Measurements from ENCODE around the gene KLK13.

KLK13 gene

GRCh38 chr19:51093101-51093500, 28.2 kb upstream of the KLK13 start:
- WGBS, 2 experiments = 91 to 94% methylated on average over 8 of the region's 8 CpGs
- no peaks in the 10 kb centered on the region for H3K27me3 ChIP-seq (ENCODE audit: control insufficient read depth, insufficient read depth, low read length, poor library complexity, severe bottlenecking)
- H3K36me3 ChIP-seq (ENCODE audit: control insufficient read depth, insufficient read depth, low read length) = no peaks in the 10 kb centered on the region
- no peaks in the 10 kb centered on the region for H3K4me1 ChIP-seq (ENCODE audit: control insufficient read depth, insufficient read depth, low read length)
- no peaks in the 10 kb centered on the region for H3K9me3 ChIP-seq (ENCODE audit: control insufficient read depth, low read length)
- no peak overlapping the region for H3K4me3 ChIP-seq (ENCODE audit: insufficient read depth, low read depth, low read length)
- H3K27ac ChIP-seq (ENCODE audit: insufficient read depth, low read depth, low read length, poor library complexity, severe bottlenecking) = no peak overlapping the region

DNA sequence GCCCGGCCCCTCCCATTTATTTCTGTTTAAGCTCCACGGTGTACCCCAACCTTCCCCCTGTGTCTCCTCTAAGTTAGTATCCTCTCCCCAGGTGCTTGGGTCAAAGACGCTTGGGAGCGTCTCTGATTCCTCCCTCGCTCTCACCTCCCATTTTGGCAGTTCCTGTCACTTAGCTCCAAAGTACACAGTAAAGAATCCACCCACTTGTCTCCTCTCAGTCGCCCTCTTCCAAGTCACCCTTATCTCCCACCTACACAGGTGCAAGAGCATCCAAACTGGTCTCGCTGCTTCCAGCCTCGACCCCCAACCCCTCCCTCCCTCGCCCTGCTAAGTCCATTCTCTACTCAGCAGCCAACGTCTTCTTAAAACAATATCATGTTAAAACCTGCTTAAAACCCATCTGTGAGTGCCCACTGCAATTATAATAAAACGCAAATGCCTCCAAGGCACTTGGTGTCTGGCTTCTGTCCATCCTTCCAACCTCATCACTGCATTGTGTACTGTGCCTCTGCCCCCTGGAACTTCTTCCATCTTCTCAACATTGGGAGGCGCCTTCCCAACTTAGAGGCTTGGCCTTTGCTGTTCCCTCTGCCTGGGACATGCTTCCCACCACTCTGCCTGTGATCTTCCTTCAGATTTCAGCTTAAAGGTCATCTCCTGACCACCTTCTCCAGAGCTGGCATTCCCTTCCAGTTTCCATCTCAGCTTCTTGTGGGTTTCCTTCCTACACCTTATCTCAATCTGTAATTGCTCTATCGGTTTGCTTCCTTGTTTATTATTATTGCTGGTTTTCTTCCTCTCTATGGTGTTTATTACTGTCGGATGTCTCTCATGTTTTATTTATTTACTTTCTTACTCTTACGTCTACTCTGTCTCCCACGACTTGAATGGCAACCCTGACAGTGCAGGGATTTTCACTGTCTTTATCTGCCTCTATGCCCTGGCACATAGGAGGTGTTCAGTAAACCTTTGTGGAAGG, 27.3 kb upstream of the KLK13 start:
- H3K4me3 ChIP-seq (ENCODE audit: insufficient read depth, low read depth, low read length) = no peak overlapping the region
- no peaks in the 10 kb centered on the region for H3K9me3 ChIP-seq (ENCODE audit: control insufficient read depth, low read length)
- H3K27me3 ChIP-seq (ENCODE audit: control insufficient read depth, insufficient read depth, low read length, poor library complexity, severe bottlenecking) = no peaks in the 10 kb centered on the region
- no peak overlapping the region for H3K27ac ChIP-seq (ENCODE audit: insufficient read depth, low read depth, low read length, poor library complexity, severe bottlenecking)
- no peaks in the 10 kb centered on the region for H3K36me3 ChIP-seq (ENCODE audit: control insufficient read depth, insufficient read depth, low read length)
- no peaks in the 10 kb centered on the region for H3K4me1 ChIP-seq (ENCODE audit: control insufficient read depth, insufficient read depth, low read length)
- WGBS, 2 experiments = 78 to 80% methylated on average over 16 of the region's 16 CpGs

- H3K27ac ChIP-seq (ENCODE audit: insufficient read depth, low read depth, low read length, poor library complexity, severe bottlenecking) = no peak overlapping the region
- no peaks in the 10 kb centered on the region for H3K4me1 ChIP-seq (ENCODE audit: control insufficient read depth, insufficient read depth, low read length)
- H3K4me3 ChIP-seq (ENCODE audit: insufficient read depth, low read depth, low read length) = no peak overlapping the region
- H3K9me3 ChIP-seq (ENCODE audit: control insufficient read depth, low read length) = no peaks in the 10 kb centered on the region
- H3K27me3 ChIP-seq (ENCODE audit: control insufficient read depth, insufficient read depth, low read length, poor library complexity, severe bottlenecking) = no peaks in the 10 kb centered on the region
- H3K36me3 ChIP-seq (ENCODE audit: control insufficient read depth, insufficient read depth, low read length) = no peaks in the 10 kb centered on the region
- WGBS, 2 experiments = 91 to 93% methylated on average over 10 of the region's 10 CpGs
These were observed 26.2 kb upstream of the KLK13 start for GRCh38 chr19:51091126-51091525.

GRCh38 chr19:51090471-51090870, 25.6 kb upstream of the KLK13 start:
- Histone ChIP-seq H3K27me3 (ENCODE audit: control insufficient read depth, insufficient read depth, low read length, poor library complexity, severe bottlenecking) (no peaks in the 10 kb centered on the region), H3K36me3 (ENCODE audit: control insufficient read depth, insufficient read depth, low read length) (no peaks in the 10 kb centered on the region), H3K27ac (ENCODE audit: insufficient read depth, low read depth, low read length, poor library complexity, severe bottlenecking) (no peak overlapping the region), H3K4me3 (ENCODE audit: insufficient read depth, low read depth, low read length) (no peak overlapping the region), H3K9me3 (ENCODE audit: control insufficient read depth, low read length) (no peaks in the 10 kb centered on the region), H3K4me1 (ENCODE audit: control insufficient read depth, insufficient read depth, low read length) (no peaks in the 10 kb centered on the region)
- 86 to 89% methylated on average over 8 of the region's 8 CpGs for WGBS, 2 experiments

DNA sequence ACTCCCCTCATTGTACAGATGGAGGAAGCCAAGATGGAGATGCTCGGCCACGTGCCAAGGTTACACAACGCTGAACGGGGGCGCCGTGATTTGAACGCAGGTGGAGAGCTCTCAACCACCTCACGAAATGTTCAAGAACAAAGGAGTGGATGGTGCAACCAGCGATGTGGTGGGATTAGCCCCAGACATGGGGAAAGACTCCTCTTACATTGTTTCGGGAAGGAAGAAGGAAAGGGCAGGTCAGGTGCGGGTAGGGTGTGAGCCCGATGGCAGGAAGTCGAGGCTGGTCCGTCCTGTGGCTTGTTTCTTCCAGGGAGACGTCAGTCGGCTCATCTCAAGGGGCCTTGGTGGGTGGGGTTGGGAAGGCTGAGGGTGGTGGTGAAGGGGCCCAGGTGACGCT, 24.9 kb upstream of the KLK13 start:
- Histone ChIP-seq H3K27ac (ENCODE audit: insufficient read depth, low read depth, low read length, poor library complexity, severe bottlenecking) (no peak overlapping the region), H3K4me3 (ENCODE audit: insufficient read depth, low read depth, low read length) (no peak overlapping the region), H3K36me3 (ENCODE audit: control insufficient read depth, insufficient read depth, low read length) (no peaks in the 10 kb centered on the region), H3K4me1 (ENCODE audit: control insufficient read depth, insufficient read depth, low read length) (no peaks in the 10 kb centered on the region), H3K27me3 (ENCODE audit: control insufficient read depth, insufficient read depth, low read length, poor library complexity, severe bottlenecking) (no peaks in the 10 kb centered on the region), H3K9me3 (ENCODE audit: control insufficient read depth, low read length) (no peaks in the 10 kb centered on the region)
- 93 to 94% methylated on average over 17 of the region's 17 CpGs for WGBS, 2 experiments

GRCh38 chr19:51086153-51086850, 21.4 kb upstream of the KLK13 start:
- WGBS, 2 experiments = 83 to 88% methylated on average over 18 of the region's 18 CpGs
- Histone ChIP-seq H3K27ac (ENCODE audit: insufficient read depth, low read depth, low read length, poor library complexity, severe bottlenecking) (no peak overlapping the region), H3K4me1 (ENCODE audit: control insufficient read depth, insufficient read depth, low read length) (no peaks in the 10 kb centered on the region), H3K4me3 (ENCODE audit: insufficient read depth, low read depth, low read length) (no peak overlapping the region), H3K9me3 (ENCODE audit: control insufficient read depth, low read length) (no peaks in the 10 kb centered on the region), H3K36me3 (ENCODE audit: control insufficient read depth, insufficient read depth, low read length) (no peaks in the 10 kb centered on the region), H3K27me3 (ENCODE audit: control insufficient read depth, insufficient read depth, low read length, poor library complexity, severe bottlenecking) (no peaks in the 10 kb centered on the region)

DNA sequence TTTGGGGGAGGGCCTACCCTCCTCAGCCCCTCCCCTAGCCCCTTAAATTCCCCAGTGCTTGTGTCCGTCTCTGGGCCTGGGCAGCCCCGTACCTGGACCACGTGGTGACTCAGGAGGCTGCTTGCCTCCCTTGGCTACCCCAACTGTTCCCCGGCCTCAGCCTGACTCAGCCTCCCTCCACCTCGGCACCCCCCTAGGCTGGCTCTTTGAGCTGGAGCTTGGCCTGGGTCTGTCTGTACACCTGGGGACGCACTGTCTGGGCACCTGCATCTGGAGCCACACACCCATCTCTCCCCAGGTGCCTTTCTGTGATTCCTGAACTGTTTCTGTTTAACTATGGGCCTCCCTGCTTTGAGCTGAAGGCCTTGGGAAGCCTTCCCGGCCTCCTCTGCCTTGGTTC, 19.6 kb upstream of the KLK13 start:
- 87 to 89% methylated on average over 7 of the region's 7 CpGs for WGBS, 2 experiments
- H3K36me3 ChIP-seq (ENCODE audit: control insufficient read depth, insufficient read depth, low read length) = no peaks in the 10 kb centered on the region
- no peak overlapping the region for H3K4me3 ChIP-seq (ENCODE audit: insufficient read depth, low read depth, low read length)
- H3K4me1 ChIP-seq (ENCODE audit: control insufficient read depth, insufficient read depth, low read length) = no peaks in the 10 kb centered on the region
- no peaks in the 10 kb centered on the region for H3K9me3 ChIP-seq (ENCODE audit: control insufficient read depth, low read length)
- no peaks in the 10 kb centered on the region for H3K27me3 ChIP-seq (ENCODE audit: control insufficient read depth, insufficient read depth, low read length, poor library complexity, severe bottlenecking)
- H3K27ac ChIP-seq (ENCODE audit: insufficient read depth, low read depth, low read length, poor library complexity, severe bottlenecking) = no peak overlapping the region

- no peaks in the 10 kb centered on the region for H3K27me3 ChIP-seq (ENCODE audit: control insufficient read depth, insufficient read depth, low read length, poor library complexity, severe bottlenecking)
- H3K36me3 ChIP-seq (ENCODE audit: control insufficient read depth, insufficient read depth, low read length) = no peaks in the 10 kb centered on the region
- H3K27ac ChIP-seq (ENCODE audit: insufficient read depth, low read depth, low read length, poor library complexity, severe bottlenecking) = no peak overlapping the region
- no peaks in the 10 kb centered on the region for H3K9me3 ChIP-seq (ENCODE audit: control insufficient read depth, low read length)
- H3K4me1 ChIP-seq (ENCODE audit: control insufficient read depth, insufficient read depth, low read length) = no peaks in the 10 kb centered on the region
- no peak overlapping the region for H3K4me3 ChIP-seq (ENCODE audit: insufficient read depth, low read depth, low read length)
- WGBS, 2 experiments = 88 to 90% methylated on average over 13 to 14 of the region's 14 CpGs
These were observed 18.9 kb upstream of the KLK13 start for GRCh38 chr19:51083783-51084182.

DNA sequence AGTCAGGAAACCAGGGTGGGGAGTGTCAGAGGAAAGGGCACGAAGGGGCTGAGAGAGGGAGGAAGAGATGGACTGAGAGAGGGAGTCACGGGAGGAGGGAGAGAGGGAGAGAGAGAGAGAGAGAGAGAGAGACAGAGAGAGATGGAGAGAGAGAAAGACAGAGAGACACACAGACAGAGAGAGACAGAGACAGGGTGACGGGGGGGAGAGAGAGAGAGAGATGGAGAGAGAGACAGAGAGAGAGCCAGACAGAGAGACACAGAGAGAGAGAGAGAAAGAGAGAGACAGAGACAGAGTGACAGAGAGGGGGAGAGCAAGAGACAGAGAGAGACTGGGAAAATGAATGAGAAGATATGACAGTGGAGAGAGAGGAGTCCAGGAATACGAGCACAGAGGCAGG, 18.3 kb upstream of the KLK13 start:
- Histone ChIP-seq H3K9me3 (ENCODE audit: control insufficient read depth, low read length) (no peaks in the 10 kb centered on the region), H3K4me3 (ENCODE audit: insufficient read depth, low read depth, low read length) (no peak overlapping the region), H3K4me1 (ENCODE audit: control insufficient read depth, insufficient read depth, low read length) (no peaks in the 10 kb centered on the region), H3K36me3 (ENCODE audit: control insufficient read depth, insufficient read depth, low read length) (no peaks in the 10 kb centered on the region), H3K27ac (ENCODE audit: insufficient read depth, low read depth, low read length, poor library complexity, severe bottlenecking) (no peak overlapping the region), H3K27me3 (ENCODE audit: control insufficient read depth, insufficient read depth, low read length, poor library complexity, severe bottlenecking) (no peaks in the 10 kb centered on the region)
- WGBS, 2 experiments = 72 to 78% methylated on average over 4 of the region's 4 CpGs

DNA sequence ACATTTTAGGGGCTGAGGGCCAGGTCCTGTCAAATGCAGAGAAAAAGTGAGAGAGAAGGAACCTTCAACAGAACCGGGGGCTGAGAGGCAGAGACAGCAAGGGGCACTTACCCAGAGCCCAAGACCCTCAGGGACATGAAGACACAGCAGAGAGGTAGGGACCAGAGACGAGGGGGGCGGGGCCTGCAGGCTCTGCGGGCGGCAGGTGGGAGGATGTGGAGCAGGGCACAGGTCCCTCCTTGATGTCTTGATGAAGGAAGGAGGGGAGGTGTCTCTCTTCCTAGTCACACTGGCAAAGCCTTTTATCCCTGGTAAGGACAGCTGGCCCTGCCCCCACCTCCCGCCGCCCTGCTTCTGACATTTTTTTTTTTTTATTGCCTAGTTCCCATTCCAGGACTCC, 17.7 kb upstream of the KLK13 start, which contains the start of gene KLK14:
Gene KLK14 (minus strand): TSS at position 277 of the 400 bp plus-strand sequence. CDS start 273 bp downstream, at position 4.
- WGBS, 2 experiments = 53 to 56% methylated on average over 7 of the region's 7 CpGs
- Histone ChIP-seq H3K27ac (ENCODE audit: insufficient read depth, low read depth, low read length, poor library complexity, severe bottlenecking) (no peak within 1 kb of the TSS), H3K9me3 (ENCODE audit: control insufficient read depth, low read length) (no peaks in the 10 kb centered on the region), H3K36me3 (ENCODE audit: control insufficient read depth, insufficient read depth, low read length) (no peaks in the 10 kb centered on the region), H3K4me1 (ENCODE audit: control insufficient read depth, insufficient read depth, low read length) (no peaks in the 10 kb centered on the region), H3K4me3 (ENCODE audit: insufficient read depth, low read depth, low read length) (no peak within 1 kb of the TSS), H3K27me3 (ENCODE audit: control insufficient read depth, insufficient read depth, low read length, poor library complexity, severe bottlenecking) (no peaks in the 10 kb centered on the region)

All from ectodermal cell (in vitro differentiated cells).